GM13977 (cell line): ENCODE results near the gene LNP1.

Experiments used
- DNase-seq: peaks from one replicate; pipeline ENCODE4 v3.0.0; 2012; ENCODE audit warnings: low spot score
- CTCF ChIP-seq: IDR thresholded peaks from 2 replicates; pipeline ENCODE4 v1.5.1; 2012; ENCODE audit warnings: mild to moderate bottlenecking, control low read depth; ENCODE audit not compliant: insufficient read depth; ENCODE audit errors: extremely low read depth, missing control alignments
- in situ Hi-C: fragments of 300-500 bp; cut with MboI; formaldehyde crosslinking; loops from one replicate; pipeline ENCODE4 v1.12.0; 2022; ENCODE audit warnings: low sequenced_read_pairs, low pct_unique_long_range_greater_than_20kb, mixed read lengths, inconsistent platforms; ENCODE audit not compliant: unreplicated experiment

LNP1 gene

GRCh38 chr3:100413613-100414012, 12.3 kb downstream of the LNP1 start:
- in situ Hi-C loops = no loop called here
- no peak for TF ChIP-seq CTCF

GRCh38 chr3:100416176-100416575, 14.8 kb downstream of the LNP1 start:
- no peak for DNase-seq
- in situ Hi-C loops = no loop called here
- TF ChIP-seq CTCF = no peak

More at GRCh38 chr3:100413613-100414012, 12.3 kb downstream of the LNP1 start:
- DNase-seq = no peak

GRCh38 chr3:100416863-100417262, 15.5 kb downstream of the LNP1 start:
- TF ChIP-seq CTCF = no peak
- in situ Hi-C loops = no loop called here
- no peak for DNase-seq

- no peak for DNase-seq
- in situ Hi-C loops = no loop called here
- TF ChIP-seq CTCF = no peak
Measured at GRCh38 chr3:100419406-100419805, 18.1 kb downstream of the LNP1 start.

- in situ Hi-C loops = no loop called here
- DNase-seq = no peak
- TF ChIP-seq CTCF = no peak
Measured at GRCh38 chr3:100420885-100421284, 19.5 kb downstream of the LNP1 start.

GRCh38 chr3:100423611-100424010, 22.3 kb downstream of the LNP1 start:
- DNase-seq = no peak
- no peak for TF ChIP-seq CTCF
- in situ Hi-C loops = no loop called here

- no peak for TF ChIP-seq CTCF
- DNase-seq = no peak
- in situ Hi-C loops = no loop called here
Measured at GRCh38 chr3:100424261-100424660, 22.9 kb downstream of the LNP1 start.
